ENCODE data around the gene CGA. TPM values are rescaled to one million over a fixed set of nuclear protein-coding genes. Genes with fewer than 3 reads are reported as not detected.

CGA gene
- total and polyA plus RNA-seq, 3 donors from 2014 or later = not detected

DNA sequence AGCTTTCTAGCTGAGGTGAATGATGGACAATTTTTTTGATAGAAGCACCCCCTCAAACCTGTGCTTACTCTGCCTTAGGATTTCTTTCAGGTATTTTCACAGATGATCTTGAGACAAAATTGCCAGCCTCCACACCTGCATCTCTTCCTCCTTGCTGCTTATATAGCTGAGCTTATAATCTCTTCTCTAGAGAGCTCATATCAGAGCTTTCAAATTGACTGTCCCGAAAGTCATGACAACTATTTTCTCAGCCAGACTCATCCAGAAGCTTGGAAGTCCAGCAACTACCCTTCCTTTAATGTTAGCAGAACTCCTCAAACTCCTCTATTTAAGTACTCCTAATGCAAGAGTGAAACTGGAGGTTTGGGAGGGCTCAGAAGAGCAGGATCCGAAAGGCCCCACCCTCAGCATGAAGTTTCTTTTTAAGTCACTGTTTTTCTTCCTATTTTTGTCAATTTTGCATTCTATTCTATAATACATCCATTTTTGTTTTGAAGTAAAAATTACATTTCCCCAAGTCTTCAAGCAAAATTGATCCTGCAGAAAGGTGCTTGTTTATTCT lies 12.7 kb downstream of the CGA start:
- 76 to 87% methylated on average over 2 of the region's 2 CpGs for WGBS, 2 donors
- no peaks in the 10 kb centered on the region for H3K27me3 ChIP-seq
- H3K4me1 ChIP-seq = no peaks in the 10 kb centered on the region
- H3K27ac ChIP-seq = no peak overlapping the region
- no peaks in the 10 kb centered on the region for H3K36me3 ChIP-seq (ENCODE audit: low read depth, missing control alignments)
- no peak for TF ChIP-seq POLR2A (IDR thresholded peaks at IDR 0.05)
- TF ChIP-seq CTCF (IDR thresholded peaks at IDR 0.05) = no peak
- intact Hi-C loops (cut with DNase I; ENCODE audit: low total_unique reads) = no loop called here
- DNase-seq = no peak
- no peak overlapping the region for H3K4me3 ChIP-seq
- H3K9me3 ChIP-seq = no peaks in the 10 kb centered on the region

DNA sequence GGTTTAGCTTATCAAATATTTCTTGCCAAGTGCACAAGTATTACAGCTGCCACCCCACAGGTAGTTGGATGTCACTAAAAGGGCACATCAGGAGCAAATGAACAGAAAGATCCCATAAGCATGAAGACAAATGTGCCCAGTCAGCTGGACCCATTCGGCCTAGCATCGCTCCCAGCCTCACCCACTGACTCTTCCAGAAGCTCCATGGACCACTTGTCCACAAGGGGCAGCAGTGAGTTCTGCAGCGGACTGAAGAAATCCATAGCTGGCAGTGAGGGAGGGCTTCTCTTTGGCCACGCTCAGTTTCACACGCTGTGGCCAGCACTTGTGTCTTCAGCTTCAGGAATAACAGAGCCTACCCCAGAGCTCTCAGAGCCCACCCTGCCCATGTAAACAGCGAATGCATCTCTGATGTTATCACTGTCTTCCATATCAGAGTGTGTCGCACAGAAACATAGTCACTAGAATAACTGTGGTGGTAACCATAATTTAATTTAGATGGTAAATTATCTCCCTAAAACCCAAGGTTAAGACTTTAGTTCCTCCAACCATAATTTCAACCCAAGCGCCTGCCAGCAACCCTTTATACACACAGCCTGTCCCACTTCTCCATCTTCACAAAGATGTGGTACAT lies 15.8 kb downstream of the CGA start:
- Histone ChIP-seq H3K9me3 (no peaks in the 10 kb centered on the region), H3K36me3 (ENCODE audit: low read depth, missing control alignments) (no peaks in the 10 kb centered on the region), H3K27me3 (no peaks in the 10 kb centered on the region), H3K4me1 (no peaks in the 10 kb centered on the region), H3K4me3 (no peak overlapping the region), H3K27ac (no peak overlapping the region)
- WGBS, 2 donors = 39 to 41% methylated on average over 8 of the region's 8 CpGs
- intact Hi-C loops (cut with DNase I; ENCODE audit: low total_unique reads) = no loop called here
- no peak for TF ChIP-seq POLR2A (IDR thresholded peaks at IDR 0.05)
- peak in 2 of 3 experiments; percentile 49 to 82 for TF ChIP-seq CTCF (IDR thresholded peaks at IDR 0.05)
- DNase-seq = peak; percentile 86

- no peak overlapping the region for H3K27ac ChIP-seq
- DNase-seq = no peak
- H3K27me3 ChIP-seq = no peaks in the 10 kb centered on the region
- H3K4me3 ChIP-seq = no peak overlapping the region
- TF ChIP-seq CTCF (IDR thresholded peaks at IDR 0.05) (no peak), POLR2A (IDR thresholded peaks at IDR 0.05) (no peak)
- 50 to 71% methylated on average over 2 of the region's 2 CpGs for WGBS, 2 donors
- H3K9me3 ChIP-seq = no peaks in the 10 kb centered on the region
- intact Hi-C loops (cut with DNase I; ENCODE audit: low total_unique reads) = no loop called here
- no peaks in the 10 kb centered on the region for H3K36me3 ChIP-seq (ENCODE audit: low read depth, missing control alignments)
- H3K4me1 ChIP-seq = no peaks in the 10 kb centered on the region
Observed at GRCh38 chr6:87075168-87075567, 19.7 kb downstream of the CGA start.

GRCh38 chr6:87074101-87074621 lies 20.7 kb downstream of the CGA start:
- 84% methylated on average over 4 of the region's 4 CpGs for WGBS, 2 donors
- intact Hi-C loops (cut with DNase I; ENCODE audit: low total_unique reads) = no loop called here
- TF ChIP-seq POLR2A (IDR thresholded peaks at IDR 0.05) (no peak), CTCF (IDR thresholded peaks at IDR 0.05) (no peak)

DNA sequence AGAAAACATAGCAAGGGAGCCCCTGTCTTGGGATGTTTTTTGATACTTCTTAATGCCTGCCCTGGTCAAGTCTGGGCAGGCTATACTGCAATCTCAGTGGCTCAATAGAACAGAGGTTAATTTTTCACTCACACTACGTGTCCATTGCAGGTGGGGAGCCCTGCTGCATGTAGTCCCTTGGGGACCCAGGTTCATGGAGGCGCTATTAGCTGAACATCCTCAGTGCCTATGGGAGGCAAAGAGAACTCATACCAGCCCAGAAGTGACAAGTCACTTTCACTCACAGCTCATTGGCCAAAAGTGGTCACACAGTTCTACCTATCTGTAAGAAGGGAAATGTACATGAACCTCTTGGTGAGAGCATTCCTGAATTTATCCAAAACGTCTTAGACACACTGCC lies 23.2 kb downstream of the CGA start:
- WGBS, 2 donors = 75 to 85% methylated on average over 3 of the region's 3 CpGs

More at GRCh38 chr6:87074101-87074621, 20.7 kb downstream of the CGA start:
- Histone ChIP-seq H3K27me3 (no peaks in the 10 kb centered on the region), H3K36me3 (ENCODE audit: low read depth, missing control alignments) (no peaks in the 10 kb centered on the region), H3K27ac (no peak overlapping the region), H3K9me3 (no peaks in the 10 kb centered on the region), H3K4me1 (no peaks in the 10 kb centered on the region), H3K4me3 (no peak overlapping the region)
- DNase-seq = peak; percentile 21

More for the DNA sequence above, 23.2 kb downstream of the CGA start:
- Histone ChIP-seq H3K4me1 (no peaks in the 10 kb centered on the region), H3K9me3 (no peaks in the 10 kb centered on the region), H3K27me3 (no peaks in the 10 kb centered on the region), H3K27ac (no peak overlapping the region), H3K4me3 (no peak overlapping the region), H3K36me3 (ENCODE audit: low read depth, missing control alignments) (no peaks in the 10 kb centered on the region)
- no peak for TF ChIP-seq POLR2A (IDR thresholded peaks at IDR 0.05)
- no peak for TF ChIP-seq CTCF (IDR thresholded peaks at IDR 0.05)
- intact Hi-C loops (cut with DNase I; ENCODE audit: low total_unique reads) = no loop called here
- DNase-seq = no peak

All from testis (tissue), 3 donors.